Measurements from ENCODE around the gene MIXL1.
"Not testable (repeated sequence)": the region's sequence is repeated elsewhere in the genome, so short reads cannot be mapped to it uniquely, and the experiment has no call there.

MIXL1 gene

GRCh38 chr1:226216056-226216455 is 7.4 kb upstream of the MIXL1 start:
- DNase-seq: no peak

- DNase-seq: no peak
Measured at GRCh38 chr1:226217273-226217672, 6.2 kb upstream of the MIXL1 start.

- DNase-seq: no peak
Measured at GRCh38 chr1:226220473-226221189, 2.8 kb upstream of the MIXL1 start.

- no peak for DNase-seq
Measured at GRCh38 chr1:226222686-226223085, 778 bp upstream of the MIXL1 start.

GRCh38 chr1:226223786-226224244 is 351 bp downstream of the MIXL1 start:
- peak in 1 of 2 donors; percentile 8 for DNase-seq

GRCh38 chr1:226226601-226227000 is 3.1 kb downstream of the MIXL1 start:
- no peak for DNase-seq

GRCh38 chr1:226233293-226233692 is 9.8 kb downstream of the MIXL1 start:
- no peak for DNase-seq

GRCh38 chr1:226233806-226234205 is 10.3 kb downstream of the MIXL1 start:
- no peak for DNase-seq

- no peak for DNase-seq
Measured at GRCh38 chr1:226236826-226237225, 13.4 kb downstream of the MIXL1 start.

- no peak for DNase-seq
Measured at GRCh38 chr1:226239421-226239820, 16.0 kb downstream of the MIXL1 start.

GRCh38 chr1:226248091-226248490 is 24.6 kb downstream of the MIXL1 start:
- DNase-seq: no peak

GRCh38 chr1:226248796-226249195 is 25.3 kb downstream of the MIXL1 start:
- DNase-seq: no peak

- no peak for DNase-seq
Measured at GRCh38 chr1:226250511-226250910, 27.0 kb downstream of the MIXL1 start.

GRCh38 chr1:226252841-226253240 is 29.4 kb downstream of the MIXL1 start:
- DNase-seq: not testable (repeated sequence)

- no peak for DNase-seq
Measured at GRCh38 chr1:226253933-226254332, 30.5 kb downstream of the MIXL1 start.

GRCh38 chr1:226255380-226255779 is 31.9 kb downstream of the MIXL1 start:
- no peak for DNase-seq

GRCh38 chr1:226261818-226262217 is 38.4 kb downstream of the MIXL1 start:
- DNase-seq: no peak

- DNase-seq: no peak
Measured at GRCh38 chr1:226268421-226269124, 45.1 kb downstream of the MIXL1 start.

GRCh38 chr1:226272233-226272902 is 48.9 kb downstream of the MIXL1 start:
- DNase-seq: not testable (repeated sequence)

GRCh38 chr1:226274138-226274537 is 50.7 kb downstream of the MIXL1 start:
- no peak for DNase-seq

- no peak for DNase-seq
Measured at GRCh38 chr1:226276077-226276682, 52.7 kb downstream of the MIXL1 start.

Measured in CD4-positive, alpha-beta T cell treated with Interferon alpha-2 for 1 hour (primary cell).